Epithelial cell of prostate (primary cell): ENCODE results near the gene SIPA1L3.

Experiments used
- DNase-seq: peaks from one replicate; pipeline ENCODE4 v3.0.0-alpha.2; 2011; ENCODE audit warnings: low read depth, low spot score
- H3K27ac ChIP-seq: fragments of 450-650 bp; 2 replicates; pipeline ENCODE4 v1.5.1; 2017; ENCODE audit warnings: mild to moderate bottlenecking

SIPA1L3 gene

DNA sequence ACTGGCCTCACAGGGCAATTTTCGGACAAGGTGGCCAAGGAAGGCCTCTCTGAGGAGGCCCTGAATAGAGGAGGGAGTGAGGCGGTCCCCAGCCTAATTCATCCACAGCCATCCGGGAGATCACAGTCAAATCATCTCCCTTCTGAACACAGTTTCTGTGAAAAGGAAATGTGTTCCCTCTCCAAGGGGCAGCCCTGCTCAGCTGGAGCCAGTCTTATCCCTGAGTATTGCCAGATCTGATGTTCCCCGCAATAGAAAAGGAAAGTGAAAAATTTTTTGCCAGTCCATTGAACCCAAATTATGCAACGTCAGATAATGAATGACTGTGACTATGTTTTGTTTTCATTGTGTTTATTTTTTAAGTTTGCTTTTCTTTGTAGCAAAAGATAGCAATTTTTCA is 125.9 kb downstream of the SIPA1L3 start:
- no peak for DNase-seq
- no peak overlapping the region for H3K27ac ChIP-seq

GRCh38 chr19:38033658-38034491 is 126.9 kb downstream of the SIPA1L3 start:
- no peak for DNase-seq
- H3K27ac ChIP-seq: no peak overlapping the region

- H3K27ac ChIP-seq: no peak overlapping the region
- no peak for DNase-seq
Measured at GRCh38 chr19:38034492-38034860, 127.5 kb downstream of the SIPA1L3 start.

GRCh38 chr19:38035515-38036495 is 128.8 kb downstream of the SIPA1L3 start:
- no peak overlapping the region for H3K27ac ChIP-seq
- no peak for DNase-seq

- no peak for DNase-seq
- H3K27ac ChIP-seq: no peak overlapping the region
Measured at GRCh38 chr19:38036707-38037611, 130.0 kb downstream of the SIPA1L3 start.

- H3K27ac ChIP-seq: peak overlapping the region; percentile 72
- DNase-seq: peak; percentile 36
Measured at GRCh38 chr19:38039966-38040365, 133.0 kb downstream of the SIPA1L3 start.

DNA sequence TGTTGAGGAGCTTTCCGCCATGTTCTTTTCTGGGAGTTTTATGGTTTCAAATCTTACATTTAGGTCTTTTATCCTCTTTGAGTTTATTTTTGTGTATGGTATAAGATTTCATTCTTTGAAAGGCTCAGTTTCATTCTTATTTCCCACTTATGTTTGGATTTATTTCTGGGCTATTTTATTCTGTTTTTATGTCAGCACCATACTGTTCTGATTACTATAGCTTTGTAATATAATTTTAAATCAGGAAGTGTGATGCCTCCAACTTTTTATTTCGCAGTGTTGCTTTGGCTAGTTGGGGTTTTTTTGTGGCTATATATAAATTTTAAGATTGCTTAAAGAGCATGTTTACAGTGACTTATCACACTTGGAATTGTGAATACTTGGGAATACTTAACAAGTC is 135.1 kb downstream of the SIPA1L3 start:
- H3K27ac ChIP-seq: no peak overlapping the region

DNA sequence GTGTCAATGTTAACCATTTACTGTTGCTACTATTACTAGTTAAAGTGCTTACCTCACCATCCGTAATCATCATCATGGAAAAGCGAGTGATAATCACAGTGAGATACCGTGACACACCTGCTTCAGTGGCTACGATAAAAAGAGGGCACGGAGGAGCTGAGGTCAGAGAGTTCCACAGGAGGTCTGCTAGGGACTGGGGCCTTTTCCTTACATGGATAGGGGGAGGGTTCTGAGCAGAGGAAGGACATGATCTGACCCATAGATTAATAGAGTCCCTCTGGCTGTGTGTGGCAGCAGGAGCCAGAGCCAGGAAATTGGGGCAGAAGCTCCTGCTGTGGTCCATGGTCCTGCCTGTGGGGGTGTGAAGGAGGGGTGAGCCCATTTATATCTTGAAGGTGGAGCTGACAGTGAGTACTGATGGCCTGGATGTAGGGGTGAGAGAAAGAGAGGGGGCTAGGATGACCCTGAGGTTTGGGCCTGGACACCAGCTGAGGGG is 136.7 kb downstream of the SIPA1L3 start:
- no peak for DNase-seq
- H3K27ac ChIP-seq: no peak overlapping the region

More for the DNA sequence above, 135.1 kb downstream of the SIPA1L3 start:
- no peak for DNase-seq

GRCh38 chr19:38044267-38045111 is 137.5 kb downstream of the SIPA1L3 start:
- no peak overlapping the region for H3K27ac ChIP-seq
- DNase-seq: no peak

GRCh38 chr19:38045554-38046253 is 138.7 kb downstream of the SIPA1L3 start:
- no peak overlapping the region for H3K27ac ChIP-seq
- no peak for DNase-seq

DNA sequence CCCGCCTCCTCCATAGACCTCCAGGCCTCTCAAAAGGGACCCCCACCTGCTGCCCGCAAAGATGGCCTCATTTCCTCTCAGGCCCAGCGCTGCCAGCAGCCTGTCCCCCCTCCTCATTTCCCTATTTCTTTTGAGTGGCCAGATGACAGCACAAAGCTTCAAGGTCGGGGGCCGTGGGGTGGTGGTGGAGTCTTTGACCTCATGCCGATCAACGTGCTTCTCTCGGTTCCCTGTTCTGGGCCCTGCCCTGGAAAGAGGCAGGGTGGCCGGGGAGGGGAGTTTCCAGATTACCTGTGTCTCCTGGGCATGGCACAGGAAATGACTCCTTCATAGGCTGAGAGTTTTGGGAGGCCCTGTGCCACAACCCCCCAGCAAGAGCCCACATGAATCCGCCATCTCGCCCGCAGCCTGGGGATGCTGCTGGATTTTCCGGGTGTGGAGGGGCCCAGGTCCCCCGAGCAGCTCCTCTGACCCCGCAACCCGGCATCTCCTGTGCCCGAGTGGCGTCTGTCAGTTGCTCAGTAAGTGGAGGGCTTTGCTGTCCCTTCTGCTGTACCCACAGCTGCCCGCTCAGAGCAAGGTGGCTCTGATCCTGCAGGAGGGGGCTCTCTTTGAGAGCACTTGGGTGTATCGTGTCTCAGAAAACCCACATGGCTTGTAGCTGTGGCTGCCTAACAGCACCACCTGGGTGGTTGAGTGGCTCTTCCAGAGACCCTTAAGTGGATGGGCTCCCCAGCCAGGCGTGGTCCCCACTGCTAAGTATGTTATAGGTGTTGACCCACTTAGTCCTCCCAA is 139.4 kb downstream of the SIPA1L3 start:
- no peak overlapping the region for H3K27ac ChIP-seq
- DNase-seq: no peak

DNA sequence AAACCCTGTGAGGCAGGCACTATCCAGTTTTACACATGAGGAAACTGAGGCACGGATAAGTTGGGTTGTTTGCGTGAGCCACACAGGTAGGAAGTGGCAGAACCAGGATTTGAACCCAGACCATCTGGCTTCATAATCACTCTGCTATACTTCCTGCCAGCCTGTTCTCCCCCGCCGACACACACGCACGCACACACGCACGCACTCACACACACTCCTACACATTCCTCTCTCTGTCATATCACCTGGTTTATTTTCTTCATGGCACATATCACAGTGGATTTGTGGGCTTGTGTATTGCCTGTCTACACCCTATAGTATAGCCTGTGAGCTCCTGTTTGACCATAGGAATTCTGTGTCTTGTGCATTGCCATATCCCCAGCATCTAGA is 140.0 kb downstream of the SIPA1L3 start:
- H3K27ac ChIP-seq: no peak overlapping the region
- no peak for DNase-seq

- H3K27ac ChIP-seq: no peak overlapping the region
Measured at GRCh38 chr19:38047641-38048040, 140.6 kb downstream of the SIPA1L3 start.

DNA sequence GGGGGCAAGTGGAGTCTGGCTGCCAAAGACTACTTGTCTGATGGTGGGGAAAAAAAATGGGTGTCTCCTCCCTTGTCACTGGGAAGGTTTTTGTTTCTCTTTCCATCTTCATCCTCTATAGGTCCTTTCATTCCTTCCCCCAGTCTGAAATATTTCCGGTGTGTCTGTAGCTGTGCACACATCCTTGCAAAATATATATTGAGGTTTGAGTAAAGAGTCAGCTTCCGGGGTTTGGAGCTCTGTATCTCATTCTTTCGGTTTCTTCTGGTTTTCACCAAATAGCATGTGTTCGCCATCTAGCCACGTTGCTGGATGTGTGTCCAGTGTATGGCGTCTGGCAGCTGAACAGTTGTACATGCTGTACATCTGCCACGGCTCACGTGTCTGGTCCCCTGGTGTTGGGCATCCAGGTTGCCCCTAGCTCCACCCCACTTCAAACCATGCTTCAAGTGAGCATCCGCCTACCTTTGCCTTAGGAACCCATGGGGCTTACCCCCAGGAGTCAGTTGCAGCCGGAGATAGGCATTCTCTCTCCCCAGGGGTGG is 142.2 kb downstream of the SIPA1L3 start:
- H3K27ac ChIP-seq: peak overlapping the region; percentile 32
- DNase-seq: no peak

More at GRCh38 chr19:38047641-38048040, 140.6 kb downstream of the SIPA1L3 start:
- no peak for DNase-seq

DNA sequence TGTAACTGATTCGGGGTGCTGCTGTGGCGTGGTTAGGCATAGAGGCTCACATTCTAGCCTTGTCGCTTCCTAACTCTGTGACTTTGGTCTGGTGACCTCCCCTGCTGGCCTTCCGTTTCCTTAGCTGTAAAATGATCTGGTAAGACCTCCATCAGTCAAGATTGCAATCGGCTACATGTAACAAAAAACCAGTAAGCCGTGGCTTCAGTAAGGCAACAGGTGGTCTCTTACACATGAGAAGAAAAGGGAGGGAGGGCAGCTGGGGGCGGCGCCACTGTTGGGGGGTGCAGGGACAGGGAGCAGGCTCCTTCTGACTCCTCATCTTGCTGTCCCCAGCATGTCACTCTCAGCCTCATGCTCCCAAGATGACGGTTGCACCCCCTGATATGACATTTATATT is 148.0 kb downstream of the SIPA1L3 start:
- DNase-seq: no peak

GRCh38 chr19:38055655-38056521 is 148.9 kb downstream of the SIPA1L3 start:
- no peak for DNase-seq
- no peak overlapping the region for H3K27ac ChIP-seq

More for the DNA sequence above, 148.0 kb downstream of the SIPA1L3 start:
- H3K27ac ChIP-seq: no peak overlapping the region
